Activated CD8-positive, alpha-beta memory T cell treated with anti-CD3 and anti-CD28 coated beads, Interleukin-2, amount 10 ng/mL, durations not matched to agents 7 days and 5 days (primary cell): ENCODE measurements around the gene MAPK14. TPM values are rescaled to one million over a fixed set of nuclear protein-coding genes. Genes with fewer than 3 reads are reported as not detected.

Experiments used
- ATAC-seq: fragments of 150-1000 bp; cut with Tn5 transposase; one replicate; pipeline ENCODE4 v1.10.0; 2021; ENCODE audit warnings: moderate library complexity
- CTCF ChIA-PET: fragments of 350-600 bp; sonication (Branson Sonifier 250); formaldehyde crosslinking; loops from one replicate; lab custom pipeline; 2021; ENCODE audit warnings: antibody characterized with exemption; lab: Charles Lee
- DNase-seq: peaks from one replicate; pipeline ENCODE4 v3.0.0-alpha.2; 2020
- H3K27ac Mint-ChIP-seq: one replicate; pipeline ENCODE4 v1.8.0; 2021; ENCODE audit warnings: mild to moderate bottlenecking, mixed read lengths
- H3K27me3 Mint-ChIP-seq: one replicate; pipeline ENCODE4 v1.8.0; 2021; ENCODE audit warnings: mixed read lengths
- H3K36me3 Mint-ChIP-seq: one replicate; pipeline ENCODE4 v1.8.0; 2021; ENCODE audit warnings: mild to moderate bottlenecking, mixed read lengths
- H3K4me1 Mint-ChIP-seq: one replicate; pipeline ENCODE4 v1.8.0; 2021; ENCODE audit warnings: mixed read lengths
- H3K4me3 Mint-ChIP-seq: one replicate; pipeline ENCODE4 v1.8.0; 2021; ENCODE audit warnings: mild to moderate bottlenecking, moderate library complexity, mixed read lengths
- H3K9me3 Mint-ChIP-seq: one replicate; pipeline ENCODE4 v1.8.0; 2022; ENCODE audit warnings: low read depth, mixed read lengths
- total RNA-seq, 2 experiments: library from RNA; stranded (reverse); gene quantifications; one replicate each; pipeline ENCODE4 v1.2.3, GENCODE V29; 2021

Gene MAPK14
- total RNA-seq, 2 experiments from 2014 or later, result 52.8 to 65.7 TPM

- no peak overlapping the region for H3K4me3 Mint-ChIP-seq
- H3K36me3 Mint-ChIP-seq, result peaks cover 23% of the 10 kb centered on the region
- H3K9me3 Mint-ChIP-seq, result no peaks in the 10 kb centered on the region
- H3K4me1 Mint-ChIP-seq, result peaks cover 17% of the 10 kb centered on the region
- no peaks in the 10 kb centered on the region for H3K27me3 Mint-ChIP-seq
- CTCF ChIA-PET, result interaction anchor here (0.9 to 4.1 kb wide), 3 partner anchors 12 to 74 kb away, joined by 3 to 21 read pairs (median 4); partner anchors contain the start of gene MAPK14
- DNase-seq (no peak), ATAC-seq (no peak)
- H3K27ac Mint-ChIP-seq, result no peak overlapping the region
Observed at GRCh38 chr6:36101691-36102090, 74.1 kb downstream of the MAPK14 start.

- Mint-ChIP-seq H3K9me3 (no peaks in the 10 kb centered on the region), H3K36me3 (peaks cover 28% of the 10 kb centered on the region)
Observed at GRCh38 chr6:36102853-36103252, 75.2 kb downstream of the MAPK14 start.

GRCh38 chr6:36104836-36105235, 77.2 kb downstream of the MAPK14 start:
- no peak for ATAC-seq

More at GRCh38 chr6:36102853-36103252, 75.2 kb downstream of the MAPK14 start:
- ATAC-seq (no peak), DNase-seq (no peak)
- H3K27ac Mint-ChIP-seq, result no peak overlapping the region
- H3K27me3 Mint-ChIP-seq, result no peaks in the 10 kb centered on the region
- peaks cover 18% of the 10 kb centered on the region for H3K4me1 Mint-ChIP-seq
- CTCF ChIA-PET, result interaction anchor here (1.2 to 4.7 kb wide), 3 partner anchors 8 to 74 kb away, joined by 3 to 30 read pairs (median 4); no protein-coding TSS in a partner anchor
- no peak overlapping the region for H3K4me3 Mint-ChIP-seq

DNA sequence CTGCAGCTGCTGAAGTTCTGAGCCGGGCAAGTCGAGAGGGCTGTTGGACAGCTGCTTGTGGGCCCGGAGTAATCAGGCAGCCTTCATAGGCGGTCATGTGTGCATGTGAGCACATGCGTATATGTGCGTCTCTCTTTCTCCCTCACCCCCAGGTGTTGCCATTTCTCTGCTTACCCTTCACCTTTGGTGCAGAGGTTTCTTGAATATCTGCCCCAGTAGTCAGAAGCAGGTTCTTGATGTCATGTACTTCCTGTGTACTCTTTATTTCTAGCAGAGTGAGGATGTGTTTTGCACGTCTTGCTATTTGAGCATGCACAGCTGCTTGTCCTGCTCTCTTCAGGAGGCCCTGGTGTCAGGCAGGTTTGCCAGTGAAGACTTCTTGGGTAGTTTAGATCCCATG, 81.5 kb downstream of the MAPK14 start:
- Mint-ChIP-seq H3K27ac (peak overlapping the region; percentile 75), H3K9me3 (no peaks in the 10 kb centered on the region), H3K27me3 (no peaks in the 10 kb centered on the region), H3K36me3 (peaks cover 45% of the 10 kb centered on the region), H3K4me1 (peaks cover 36% of the 10 kb centered on the region), H3K4me3 (no peak overlapping the region)
- CTCF ChIA-PET, result interaction anchor here (1.0 to 2.2 kb wide), 4 partner anchors 14 to 82 kb away, joined by 3 to 12 read pairs (median 4); partner anchors contain the start of gene MAPK14
- DNase-seq, result no peak
- ATAC-seq, result peak; percentile 73

More at GRCh38 chr6:36104836-36105235, 77.2 kb downstream of the MAPK14 start:
- peaks cover 26% of the 10 kb centered on the region for H3K4me1 Mint-ChIP-seq
- H3K27ac Mint-ChIP-seq, result no peak overlapping the region
- DNase-seq, result no peak
- H3K27me3 Mint-ChIP-seq, result no peaks in the 10 kb centered on the region
- H3K9me3 Mint-ChIP-seq, result no peaks in the 10 kb centered on the region
- H3K4me3 Mint-ChIP-seq, result no peak overlapping the region
- peaks cover 46% of the 10 kb centered on the region for H3K36me3 Mint-ChIP-seq
- CTCF ChIA-PET, result interaction anchor here (1.1 to 4.7 kb wide), 4 partner anchors 10 to 198 kb away, joined by 3 to 30 read pairs (median 6); partner anchors contain the start of gene MAPK14

DNA sequence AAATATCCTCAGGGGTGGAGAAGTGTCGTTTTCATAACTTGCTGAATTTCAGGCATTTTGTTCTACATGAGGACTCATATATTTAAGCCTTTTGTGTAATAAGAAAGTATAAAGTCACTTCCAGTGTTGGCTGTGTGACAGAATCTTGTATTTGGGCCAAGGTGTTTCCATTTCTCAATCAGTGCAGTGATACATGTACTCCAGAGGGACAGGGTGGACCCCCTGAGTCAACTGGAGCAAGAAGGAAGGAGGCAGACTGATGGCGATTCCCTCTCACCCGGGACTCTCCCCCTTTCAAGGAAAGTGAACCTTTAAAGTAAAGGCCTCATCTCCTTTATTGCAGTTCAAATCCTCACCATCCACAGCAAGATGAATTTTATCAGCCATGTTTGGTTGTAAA, 82.4 kb downstream of the MAPK14 start:
- H3K9me3 Mint-ChIP-seq, result no peaks in the 10 kb centered on the region
- DNase-seq (no peak), ATAC-seq (no peak)
- H3K4me3 Mint-ChIP-seq, result no peak overlapping the region
- CTCF ChIA-PET, result no interaction called here
- H3K36me3 Mint-ChIP-seq, result peaks cover 46% of the 10 kb centered on the region
- peaks cover 44% of the 10 kb centered on the region for H3K4me1 Mint-ChIP-seq
- no peaks in the 10 kb centered on the region for H3K27me3 Mint-ChIP-seq
- no peak overlapping the region for H3K27ac Mint-ChIP-seq

DNA sequence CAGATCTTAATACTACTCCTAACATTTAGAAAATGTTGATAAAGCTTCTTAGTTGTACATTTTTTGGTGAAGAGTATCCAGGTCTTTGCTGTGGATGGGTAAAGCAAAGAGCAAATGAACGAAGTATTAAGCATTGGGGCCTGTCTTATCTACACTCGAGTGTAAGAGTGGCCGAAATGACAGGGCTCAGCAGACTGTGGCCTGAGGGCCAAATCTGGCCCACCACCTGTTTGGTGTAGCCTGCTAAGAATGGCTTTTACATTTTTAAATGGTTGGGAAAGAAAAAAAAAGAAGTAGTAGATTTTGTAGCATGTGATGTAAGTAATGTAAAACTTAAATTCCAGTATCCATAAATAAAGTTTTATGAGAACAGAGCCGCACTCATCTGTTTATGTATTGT, 83.3 kb downstream of the MAPK14 start:
- Mint-ChIP-seq H3K4me1 (peaks cover 51% of the 10 kb centered on the region), H3K9me3 (no peaks in the 10 kb centered on the region), H3K36me3 (peaks cover 42% of the 10 kb centered on the region), H3K4me3 (no peak overlapping the region), H3K27me3 (no peaks in the 10 kb centered on the region), H3K27ac (no peak overlapping the region)
- CTCF ChIA-PET, result interaction anchor here (1.1 to 2.3 kb wide), 3 partner anchors 11 to 83 kb away, joined by 3 to 10 read pairs (median 8); partner anchors contain the start of gene MAPK14
- no peak for ATAC-seq
- no peak for DNase-seq

GRCh38 chr6:36111526-36111925, 83.9 kb downstream of the MAPK14 start:
- no peak overlapping the region for H3K4me3 Mint-ChIP-seq
- peaks cover 58% of the 10 kb centered on the region for H3K4me1 Mint-ChIP-seq
- H3K36me3 Mint-ChIP-seq, result peaks cover 48% of the 10 kb centered on the region
- CTCF ChIA-PET, result interaction anchor here (1.1 to 2.3 kb wide), 3 partner anchors 10 to 83 kb away, joined by 3 to 10 read pairs (median 8); partner anchors contain the start of gene MAPK14
- H3K27ac Mint-ChIP-seq, result no peak overlapping the region
- DNase-seq (no peak), ATAC-seq (no peak)
- H3K9me3 Mint-ChIP-seq, result no peaks in the 10 kb centered on the region
- no peaks in the 10 kb centered on the region for H3K27me3 Mint-ChIP-seq

- CTCF ChIA-PET, result interaction anchor here (0.7 to 3.8 kb wide), 6 partner anchors 9 to 228 kb away, joined by 3 to 14 read pairs (median 6); partner anchors contain the start of gene MAPK14
- Mint-ChIP-seq H3K4me3 (no peak overlapping the region), H3K27ac (peak overlapping the region; percentile 96), H3K9me3 (no peaks in the 10 kb centered on the region), H3K4me1 (peaks cover 70% of the 10 kb centered on the region), H3K36me3 (peaks cover 45% of the 10 kb centered on the region), H3K27me3 (no peaks in the 10 kb centered on the region)
- ATAC-seq, result no peak
- no peak for DNase-seq
Observed at GRCh38 chr6:36113049-36113448, 85.4 kb downstream of the MAPK14 start.

DNA sequence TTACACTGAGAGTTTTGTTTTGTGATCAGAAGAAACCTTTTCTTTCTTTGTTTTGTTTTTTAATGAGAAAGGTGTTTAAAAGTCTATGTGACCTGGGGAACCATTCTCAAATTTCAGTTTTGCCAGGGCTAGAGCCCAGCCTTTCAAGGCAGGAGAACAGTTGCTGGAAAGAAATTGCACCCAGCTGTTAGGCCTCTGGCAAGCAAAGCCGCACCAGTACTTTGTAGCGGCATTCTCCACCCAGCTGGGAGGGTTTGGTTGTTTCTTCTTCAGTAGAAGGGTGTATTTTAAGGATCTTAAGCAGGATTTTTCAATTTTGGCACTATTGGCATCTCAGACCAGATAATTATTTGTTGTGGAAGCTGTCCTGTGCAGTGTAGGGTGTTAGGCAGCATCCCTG, 86.1 kb downstream of the MAPK14 start:
- no peak for ATAC-seq
- H3K36me3 Mint-ChIP-seq, result peaks cover 40% of the 10 kb centered on the region
- peak overlapping the region; percentile 96 for H3K27ac Mint-ChIP-seq
- CTCF ChIA-PET, result interaction anchor here (0.9 to 3.8 kb wide), 3 partner anchors 13 to 86 kb away, joined by 3 to 14 read pairs (median 3); partner anchors contain the start of gene MAPK14
- H3K4me3 Mint-ChIP-seq, result no peak overlapping the region
- no peak for DNase-seq
- peaks cover 70% of the 10 kb centered on the region for H3K4me1 Mint-ChIP-seq
- H3K9me3 Mint-ChIP-seq, result no peaks in the 10 kb centered on the region
- no peaks in the 10 kb centered on the region for H3K27me3 Mint-ChIP-seq

GRCh38 chr6:36114798-36115408, 87.3 kb downstream of the MAPK14 start:
- Mint-ChIP-seq H3K4me1 (peaks cover 70% of the 10 kb centered on the region), H3K36me3 (peaks cover 37% of the 10 kb centered on the region), H3K27ac (peak overlapping the region; percentile 96), H3K4me3 (peak overlapping the region; percentile 38), H3K9me3 (no peaks in the 10 kb centered on the region), H3K27me3 (no peaks in the 10 kb centered on the region)
- peak; percentile 46 for ATAC-seq
- DNase-seq, result no peak
- CTCF ChIA-PET, result interaction anchor here (0.6 to 3.8 kb wide), 2 partner anchors 20 to 185 kb away, joined by 3 to 14 read pairs; no protein-coding TSS in a partner anchor

GRCh38 chr6:36115412-36115811, 87.8 kb downstream of the MAPK14 start:
- Mint-ChIP-seq H3K4me3 (no peak overlapping the region), H3K9me3 (no peaks in the 10 kb centered on the region), H3K27me3 (no peaks in the 10 kb centered on the region), H3K4me1 (peaks cover 72% of the 10 kb centered on the region), H3K36me3 (peaks cover 32% of the 10 kb centered on the region), H3K27ac (peak overlapping the region; percentile 96)
- DNase-seq (no peak), ATAC-seq (no peak)
- CTCF ChIA-PET, result interaction anchor here (0.6 to 3.8 kb wide), 2 partner anchors 20 to 184 kb away, joined by 3 to 14 read pairs; no protein-coding TSS in a partner anchor

GRCh38 chr6:36116066-36116864, 88.7 kb downstream of the MAPK14 start:
- ATAC-seq, result no peak
- CTCF ChIA-PET, result interaction anchor here (3.8 kb wide), 1 partner anchor 21 kb away, joined by 14 read pairs; no protein-coding TSS in a partner anchor

DNA sequence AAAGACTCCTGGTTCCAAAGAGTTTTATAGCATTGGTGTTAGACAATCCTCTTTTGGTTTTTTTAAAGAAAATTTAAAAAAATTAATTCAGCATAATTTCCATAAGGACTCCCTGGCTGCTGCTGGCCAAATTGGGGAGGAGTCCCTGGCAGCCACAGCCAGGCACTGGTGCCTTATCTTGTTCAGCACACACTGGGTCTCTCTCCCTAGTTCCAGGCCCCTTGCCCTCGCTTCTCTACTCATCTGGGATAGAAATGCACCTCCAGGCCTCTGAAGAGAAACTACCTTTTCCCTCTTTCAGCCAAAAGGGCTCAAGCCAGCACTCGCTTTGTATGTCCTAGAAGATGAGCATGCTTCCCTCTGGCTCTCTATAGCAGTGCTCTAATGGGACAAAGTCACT, 89.3 kb downstream of the MAPK14 start:
- CTCF ChIA-PET, result no interaction called here
- no peaks in the 10 kb centered on the region for H3K9me3 Mint-ChIP-seq
- H3K36me3 Mint-ChIP-seq, result peaks cover 32% of the 10 kb centered on the region
- H3K27ac Mint-ChIP-seq, result no peak overlapping the region
- peaks cover 87% of the 10 kb centered on the region for H3K4me1 Mint-ChIP-seq
- no peak overlapping the region for H3K4me3 Mint-ChIP-seq
- no peaks in the 10 kb centered on the region for H3K27me3 Mint-ChIP-seq
- DNase-seq, result no peak
- no peak for ATAC-seq

More at GRCh38 chr6:36116066-36116864, 88.7 kb downstream of the MAPK14 start:
- Mint-ChIP-seq H3K27ac (peak overlapping the region; percentile 41), H3K9me3 (no peaks in the 10 kb centered on the region), H3K36me3 (peaks cover 32% of the 10 kb centered on the region), H3K27me3 (no peaks in the 10 kb centered on the region), H3K4me3 (no peak overlapping the region), H3K4me1 (peaks cover 81% of the 10 kb centered on the region)
- DNase-seq, result no peak
